ENCODE results near the gene SEMG1. TPM values are rescaled to one million over a fixed set of nuclear protein-coding genes. Genes with fewer than 3 reads are reported as not detected.

The SEMG1 gene
- total RNA-seq, 1 experiment from 2014 or later, result 2.0 TPM

- H2BK20ac ChIP-seq (ENCODE audit: low read depth, low read length, poor library complexity, severe bottlenecking), result no peak overlapping the region
Observed at GRCh38 chr20:45257161-45257560, 50.3 kb downstream of the SEMG1 start.

More at GRCh38 chr20:45257161-45257560, 50.3 kb downstream of the SEMG1 start:
- Histone ChIP-seq H4K91ac (ENCODE audit: insufficient read length, low read depth, low read length) (no peak overlapping the region), H2BK5ac (ENCODE audit: insufficient read length, low read length) (no peak overlapping the region), H3K9me3 (ENCODE audit: control insufficient read depth, low read depth, low read length) (no peaks in the 10 kb centered on the region), H3T11ph (ENCODE audit: low read length) (no peak overlapping the region), H3K18ac (ENCODE audit: insufficient read length, low read depth, low read length) (no peak overlapping the region), H2AK5ac (ENCODE audit: insufficient read length, low read length) (no peak overlapping the region), H2BK12ac (ENCODE audit: insufficient read length, low read depth, low read length) (no peak overlapping the region), H4K8ac (replicated peaks; ENCODE audit: insufficient read length, low read depth, low read length) (no peak overlapping the region), H3K9ac (ENCODE audit: extremely low read depth, insufficient read length, low read length) (no peak overlapping the region), H2BK120ac (ENCODE audit: low read depth, low read length, poor library complexity, severe bottlenecking) (no peak overlapping the region), H4K5ac (ENCODE audit: insufficient read length, low read depth, low read length) (no peak overlapping the region), H3K79me2 (ENCODE audit: insufficient read depth, low read length) (no peaks in the 10 kb centered on the region), H3K4ac (ENCODE audit: low read depth, low read length) (no peak overlapping the region), H3K27me3 (ENCODE audit: insufficient read depth, low read length) (no peaks in the 10 kb centered on the region), H3K23me2 (ENCODE audit: insufficient read length, low read depth, low read length, poor library complexity, severe bottlenecking) (no peaks in the 10 kb centered on the region), H4K20me1 (ENCODE audit: control insufficient read depth, insufficient read depth, insufficient read length) (no peaks in the 10 kb centered on the region), H3K4me1 (ENCODE audit: insufficient read depth, low read length) (peaks cover 4% of the 10 kb centered on the region; the same call in 1 of the 2 replicates), H3K79me1 (ENCODE audit: insufficient read depth, low read depth, low read length, poor library complexity, severe bottlenecking) (no peaks in the 10 kb centered on the region), H2AFZ (ENCODE audit: low read length) (no peak overlapping the region), H3K56ac (ENCODE audit: insufficient read length, low read depth, low read length) (no peak overlapping the region), H3K23ac (ENCODE audit: insufficient read length, low read depth, low read length) (no peak overlapping the region), H2BK15ac (ENCODE audit: low read depth, low read length) (no peak overlapping the region), H3K4me2 (ENCODE audit: insufficient read depth, insufficient read length, low read length) (no peak overlapping the region), H3K14ac (ENCODE audit: insufficient read depth, low read length) (no peak overlapping the region), H3K27ac (ENCODE audit: insufficient read length, low read depth, low read length) (no peak overlapping the region)
- H3K9me3 Mint-ChIP-seq, result no peaks in the 10 kb centered on the region
- H3K4me1 Mint-ChIP-seq, result peaks cover 16 to 21% of the 10 kb centered on the region in 2 experiments
- WGBS (ENCODE audit: extremely low coverage, insufficient read length, low lambda C conversion rate), result no CpG with 5 or more reads among the region's 3 CpGs
- no peak overlapping the region for H3K4me3 Mint-ChIP-seq
- peaks cover 7% of the 10 kb centered on the region for H3K27me3 Mint-ChIP-seq (ENCODE audit: low read depth)
- no peak for DNase-seq
- H3K27ac Mint-ChIP-seq, result no peak overlapping the region
- no peaks in the 10 kb centered on the region for H3K36me3 Mint-ChIP-seq (ENCODE audit: insufficient read depth in 1 of 3, low read depth in 3 of 3)
- TF ChIP-seq, protein P1, sequence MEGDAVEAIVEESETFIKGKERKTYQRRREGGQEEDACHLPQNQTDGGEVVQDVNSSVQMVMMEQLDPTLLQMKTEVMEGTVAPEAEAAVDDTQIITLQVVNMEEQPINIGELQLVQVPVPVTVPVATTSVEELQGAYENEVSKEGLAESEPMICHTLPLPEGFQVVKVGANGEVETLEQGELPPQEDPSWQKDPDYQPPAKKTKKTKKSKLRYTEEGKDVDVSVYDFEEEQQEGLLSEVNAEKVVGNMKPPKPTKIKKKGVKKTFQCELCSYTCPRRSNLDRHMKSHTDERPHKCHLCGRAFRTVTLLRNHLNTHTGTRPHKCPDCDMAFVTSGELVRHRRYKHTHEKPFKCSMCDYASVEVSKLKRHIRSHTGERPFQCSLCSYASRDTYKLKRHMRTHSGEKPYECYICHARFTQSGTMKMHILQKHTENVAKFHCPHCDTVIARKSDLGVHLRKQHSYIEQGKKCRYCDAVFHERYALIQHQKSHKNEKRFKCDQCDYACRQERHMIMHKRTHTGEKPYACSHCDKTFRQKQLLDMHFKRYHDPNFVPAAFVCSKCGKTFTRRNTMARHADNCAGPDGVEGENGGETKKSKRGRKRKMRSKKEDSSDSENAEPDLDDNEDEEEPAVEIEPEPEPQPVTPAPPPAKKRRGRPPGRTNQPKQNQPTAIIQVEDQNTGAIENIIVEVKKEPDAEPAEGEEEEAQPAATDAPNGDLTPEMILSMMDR (conservative IDR thresholded peaks at IDR 0.05), result no peak

All from H9 (cell line).